Hepatocyte (in vitro differentiated cells): ENCODE results near the gene STKLD1. TPM values are rescaled to one million over a fixed set of nuclear protein-coding genes. Genes with fewer than 3 reads are reported as not detected.

Experiments used
- DNase-seq: peaks from one replicate; pipeline ENCODE4 v3.0.0-alpha.2; 2016; ENCODE audit warnings: low spot score
- H2AFZ ChIP-seq: fragments of 200-600 bp; sonication (generic); 2 replicates; pipeline ENCODE4 v1.6.0; 2016; ENCODE audit warnings: antibody characterized with exemption, mild to moderate bottlenecking
- H3K27ac ChIP-seq: fragments of 200-600 bp; sonication (generic); 2 replicates; pipeline ENCODE4 v1.5.1; 2016; ENCODE audit warnings: mild to moderate bottlenecking
- H3K27me3 ChIP-seq: fragments of 200-600 bp; sonication (generic); 2 replicates; pipeline ENCODE4 v1.6.1; 2016
- H3K36me3 ChIP-seq: fragments of 200-600 bp; sonication (generic); replicated peaks from 2 replicates; pipeline ENCODE4 v1.5.1; 2016; ENCODE audit warnings: low read depth; ENCODE audit not compliant: insufficient read depth
- H3K4me1 ChIP-seq: fragments of 200-600 bp; sonication (generic); 2 replicates; pipeline ENCODE4 v1.5.1; 2016; ENCODE audit warnings: mild to moderate bottlenecking, moderate library complexity; ENCODE audit not compliant: insufficient read depth
- H3K4me2 ChIP-seq: fragments of 200-600 bp; sonication (generic); 2 replicates; pipeline ENCODE4 v1.6.0; 2016
- H3K4me3 ChIP-seq: fragments of 200-600 bp; sonication (generic); 2 replicates; pipeline ENCODE4 v1.5.1; 2016; ENCODE audit warnings: mild to moderate bottlenecking
- H3K79me2 ChIP-seq: fragments of 200-600 bp; sonication (generic); 2 replicates; pipeline ENCODE4 v1.6.0; 2017; ENCODE audit warnings: mild to moderate bottlenecking
- H3K9me2 ChIP-seq: fragments of 200-600 bp; sonication (generic); replicated peaks from 2 replicates; pipeline ENCODE4 v1.6.0; 2017; ENCODE audit warnings: mild to moderate bottlenecking; ENCODE audit not compliant: insufficient read depth
- H3K9me3 ChIP-seq: fragments of 200-600 bp; sonication (generic); 2 replicates; pipeline ENCODE4 v1.5.1; 2016; ENCODE audit warnings: low read depth, mild to moderate bottlenecking
- H4K20me1 ChIP-seq: fragments of 200-600 bp; sonication (generic); 2 replicates; pipeline ENCODE4 v1.6.0; 2016; ENCODE audit warnings: mild to moderate bottlenecking; ENCODE audit not compliant: insufficient read depth, poor library complexity, severe bottlenecking
- EZH2 ChIP-seq: fragments of 200-600 bp; sonication (generic); IDR thresholded peaks from 2 replicates; pipeline ENCODE4 v1.6.1; 2016; ENCODE audit warnings: antibody characterized with exemption, mild to moderate bottlenecking, borderline replicate concordance
- EZH2phosphoT487 ChIP-seq: fragments of 200-600 bp; sonication (generic); IDR thresholded peaks from one replicate; pipeline ENCODE4 v1.6.1; 2018; ENCODE audit warnings: antibody characterized with exemption, mild to moderate bottlenecking, low read depth, moderate library complexity; ENCODE audit not compliant: unreplicated experiment, severe bottlenecking
- WGBS: methylation state at CpG from one replicate; pipeline ENCODE4 v1.1.6; 2016; ENCODE audit warnings: low lambda C conversion rate; ENCODE audit errors: missing lambda C conversion rate; 5-methylcytosine and 5-hydroxymethylcytosine counted together
- polyA plus RNA-seq: library from polyadenylated mRNA; unstranded; fragments of >200 nt; fragmentation: Nextera tagmentation; extraction: Ambion mirVana; gene quantifications from 2 replicates; pipeline ENCODE4 v1.2.1, GENCODE V29; 2016
- total RNA-seq: library from RNA; depleted of rRNA; stranded (reverse); fragments of >200 nt; gene quantifications from 2 replicates; pipeline ENCODE4 v1.2.3, GENCODE V29; 2014
- TF ChIP-seq, protein P1 (sequence below): fragments of 200-600 bp; sonication (generic); IDR thresholded peaks from 2 replicates; pipeline ENCODE4 v1.5.1; 2016; ENCODE audit warnings: antibody characterized with exemption, mild to moderate bottlenecking; ENCODE audit not compliant: poor library complexity

STKLD1 gene
- total and polyA plus RNA-seq, 2 experiments from 2014 or later, result 0.10 to 2.5 TPM

GRCh38 chr9:133371261-133371711 lies 4.9 kb upstream of the STKLD1 start:
- Histone ChIP-seq H3K79me2 (peaks cover 94% of the 10 kb centered on the region), H4K20me1 (peaks cover 88% of the 10 kb centered on the region), H3K27me3 (no peaks in the 10 kb centered on the region), H2AFZ (no peak overlapping the region), H3K27ac (peak overlapping the region; percentile 21), H3K9me2 (no peaks in the 10 kb centered on the region), H3K9me3 (no peaks in the 10 kb centered on the region), H3K4me3 (no peak overlapping the region), H3K4me2 (peak overlapping the region; percentile 88), H3K36me3 (no peaks in the 10 kb centered on the region), H3K4me1 (peaks cover 38% of the 10 kb centered on the region)
- TF ChIP-seq, protein P1, sequence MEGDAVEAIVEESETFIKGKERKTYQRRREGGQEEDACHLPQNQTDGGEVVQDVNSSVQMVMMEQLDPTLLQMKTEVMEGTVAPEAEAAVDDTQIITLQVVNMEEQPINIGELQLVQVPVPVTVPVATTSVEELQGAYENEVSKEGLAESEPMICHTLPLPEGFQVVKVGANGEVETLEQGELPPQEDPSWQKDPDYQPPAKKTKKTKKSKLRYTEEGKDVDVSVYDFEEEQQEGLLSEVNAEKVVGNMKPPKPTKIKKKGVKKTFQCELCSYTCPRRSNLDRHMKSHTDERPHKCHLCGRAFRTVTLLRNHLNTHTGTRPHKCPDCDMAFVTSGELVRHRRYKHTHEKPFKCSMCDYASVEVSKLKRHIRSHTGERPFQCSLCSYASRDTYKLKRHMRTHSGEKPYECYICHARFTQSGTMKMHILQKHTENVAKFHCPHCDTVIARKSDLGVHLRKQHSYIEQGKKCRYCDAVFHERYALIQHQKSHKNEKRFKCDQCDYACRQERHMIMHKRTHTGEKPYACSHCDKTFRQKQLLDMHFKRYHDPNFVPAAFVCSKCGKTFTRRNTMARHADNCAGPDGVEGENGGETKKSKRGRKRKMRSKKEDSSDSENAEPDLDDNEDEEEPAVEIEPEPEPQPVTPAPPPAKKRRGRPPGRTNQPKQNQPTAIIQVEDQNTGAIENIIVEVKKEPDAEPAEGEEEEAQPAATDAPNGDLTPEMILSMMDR, result no peak
- TF ChIP-seq EZH2phosphoT487 (no peak), EZH2 (no peak)
- DNase-seq, result no peak
- WGBS, result 80% methylated on average over 12 of the region's 12 CpGs

DNA sequence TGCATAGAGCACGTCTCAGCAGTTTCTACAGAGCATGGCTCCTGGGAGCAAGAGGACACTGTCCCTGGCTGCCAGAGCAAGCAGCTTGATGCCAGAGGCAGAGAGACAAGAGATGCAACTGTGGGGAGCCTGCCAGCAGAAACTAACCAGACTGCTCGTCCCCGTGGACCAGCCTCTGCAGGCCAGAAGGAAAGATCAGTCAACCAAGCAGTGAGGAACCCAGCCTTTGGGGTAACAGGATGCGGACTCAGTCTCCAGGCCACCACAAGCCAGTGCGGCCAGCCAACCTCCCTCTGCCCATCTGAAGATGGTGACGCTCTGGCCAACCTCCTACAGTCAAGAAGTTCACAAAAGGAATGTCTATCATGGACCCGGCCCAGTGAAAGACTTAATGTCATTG lies 4.0 kb upstream of the STKLD1 start:
- H3K4me2 ChIP-seq, result peak overlapping the region; percentile 88
- H3K9me2 ChIP-seq, result no peaks in the 10 kb centered on the region
- no peak overlapping the region for H2AFZ ChIP-seq
- WGBS, result 91% methylated on average over 7 of the region's 7 CpGs
- TF ChIP-seq, protein P1, result no peak
- TF ChIP-seq EZH2phosphoT487 (no peak), EZH2 (no peak)
- H3K79me2 ChIP-seq, result peaks cover 85% of the 10 kb centered on the region
- no peak overlapping the region for H3K4me3 ChIP-seq
- no peaks in the 10 kb centered on the region for H3K27me3 ChIP-seq
- H3K4me1 ChIP-seq, result peaks cover 38% of the 10 kb centered on the region
- no peaks in the 10 kb centered on the region for H3K36me3 ChIP-seq
- H3K27ac ChIP-seq, result no peak overlapping the region
- H4K20me1 ChIP-seq, result peaks cover 80% of the 10 kb centered on the region
- no peaks in the 10 kb centered on the region for H3K9me3 ChIP-seq
- DNase-seq, result no peak

- H3K27ac ChIP-seq, result peak overlapping the region; percentile 99
- no peaks in the 10 kb centered on the region for H3K9me2 ChIP-seq
- peaks cover 54% of the 10 kb centered on the region for H4K20me1 ChIP-seq
- peaks cover 26% of the 10 kb centered on the region for H3K4me1 ChIP-seq
- peak overlapping the region; percentile 82 for H3K4me3 ChIP-seq
- no peaks in the 10 kb centered on the region for H3K9me3 ChIP-seq
- no peaks in the 10 kb centered on the region for H3K27me3 ChIP-seq
- no peak for DNase-seq
- 27% methylated on average over 12 of the region's 12 CpGs for WGBS
- H3K4me2 ChIP-seq, result peak overlapping the region; percentile 88
- H3K79me2 ChIP-seq, result peaks cover 60% of the 10 kb centered on the region
- H3K36me3 ChIP-seq, result no peaks in the 10 kb centered on the region
- H2AFZ ChIP-seq, result no peak overlapping the region
- no peak for TF ChIP-seq EZH2phosphoT487
- TF ChIP-seq, protein P1, result no peak
- TF ChIP-seq EZH2, result no peak
These were observed 1.5 kb upstream of the STKLD1 start for GRCh38 chr9:133374612-133375115.
